ENCODE measurements around the gene SASH1. TPM values are rescaled to one million over a fixed set of nuclear protein-coding genes. Genes with fewer than 3 reads are reported as not detected.
A peak's percentile ranks its signal among the peaks of the same experiment; 100 is the strongest.

SASH1 gene
- total and polyA plus RNA-seq, 11 donors: 10.7 to 47.5 (median 28.2) TPM

- whole genome bisulfite sequencing, 4 donors: 91 to 100% (median 94%) methylated on average over 5 of the region's 5 CpGs
- no peak for TF ChIP-seq POLR2A (IDR thresholded peaks at IDR 0.05)
- TF ChIP-seq CTCF (IDR thresholded peaks at IDR 0.05): no peak
- H3K4me1 ChIP-seq: peaks cover 0 to 83% (median 61%) of the 10 kb centered on the region in 12 donors
These were observed 155.1 kb downstream of the SASH1 start for GRCh38 chr6:148497717-148498116.

GRCh38 chr6:148500402-148500801 is 157.8 kb downstream of the SASH1 start:
- Histone ChIP-seq H3K27me3 (no peaks in the 10 kb centered on the region), H3K27ac (peak overlapping the region in 11 of 12 donors; percentile 42 to 85 (median 76)), H3K4me1 (peaks cover 0 to 66% (median 41%) of the 10 kb centered on the region in 12 donors), H3K36me3 (no peaks in the 10 kb centered on the region), H3K9me3 (no peaks in the 10 kb centered on the region), H3K4me3 (no peak overlapping the region)
- WGBS, 4 donors: 51 to 66% (median 55%) methylated on average over 2 of the region's 2 CpGs
- no peak for ATAC-seq
- TF ChIP-seq CTCF (IDR thresholded peaks at IDR 0.05) (no peak), POLR2A (IDR thresholded peaks at IDR 0.05) (no peak)
- DNase-seq: no peak
- intact Hi-C loops (cut with DNase I): no loop called here

More at GRCh38 chr6:148497717-148498116, 155.1 kb downstream of the SASH1 start:
- no peak for ATAC-seq
- no peaks in the 10 kb centered on the region for H3K27me3 ChIP-seq
- H3K36me3 ChIP-seq: no peaks in the 10 kb centered on the region
- intact Hi-C loops (cut with DNase I): no loop called here
- H3K4me3 ChIP-seq: no peak overlapping the region
- no peak for DNase-seq
- H3K27ac ChIP-seq: peak overlapping the region in 4 of 12 donors; percentile 8 to 55 (median 20)
- H3K9me3 ChIP-seq: no peaks in the 10 kb centered on the region

GRCh38 chr6:148501178-148501590 is 158.5 kb downstream of the SASH1 start:
- peaks cover 0 to 58% (median 40%) of the 10 kb centered on the region in 12 donors for H3K4me1 ChIP-seq
- peak in 3 of 5 donors; percentile 16 to 59 (median 47) for DNase-seq
- peak in 3 of 4 donors; percentile 71 to 85 (median 81) for ATAC-seq
- peak overlapping the region in 1 of 12 donors; percentile 4 for H3K4me3 ChIP-seq
- H3K9me3 ChIP-seq: no peaks in the 10 kb centered on the region
- no peaks in the 10 kb centered on the region for H3K36me3 ChIP-seq
- no peaks in the 10 kb centered on the region for H3K27me3 ChIP-seq
- TF ChIP-seq CTCF (IDR thresholded peaks at IDR 0.05): no peak
- TF ChIP-seq POLR2A (IDR thresholded peaks at IDR 0.05): no peak
- WGBS, 4 donors: 62 to 78% (median 66%) methylated on average over 5 of the region's 5 CpGs
- intact Hi-C loops (cut with DNase I): no loop called here
- H3K27ac ChIP-seq: peak overlapping the region; percentile 54 to 85 (median 76)

GRCh38 chr6:148502083-148502772 is 159.6 kb downstream of the SASH1 start:
- Histone ChIP-seq H3K36me3 (no peaks in the 10 kb centered on the region), H3K4me3 (no peak overlapping the region), H3K9me3 (no peaks in the 10 kb centered on the region), H3K27ac (peak overlapping the region; percentile 54 to 85 (median 76)), H3K27me3 (no peaks in the 10 kb centered on the region), H3K4me1 (peaks cover 0 to 55% (median 33%) of the 10 kb centered on the region in 12 donors)
- ATAC-seq: peak; percentile 38 to 52 (median 44)
- TF ChIP-seq CTCF (IDR thresholded peaks at IDR 0.05) (no peak), POLR2A (IDR thresholded peaks at IDR 0.05) (no peak)
- intact Hi-C loops (cut with DNase I): no loop called here
- peak in 1 of 5 donors; percentile 44 for DNase-seq
- 56 to 68% (median 60%) methylated on average over 8 of the region's 8 CpGs for whole genome bisulfite sequencing, 4 donors

Data from heart left ventricle (tissue), 16 donors.